GM21619 (cell line): ENCODE results near the gene TMEM47.

Source experiments
- ATAC-seq: cut with Tn5 transposase; IDR thresholded peaks from one replicate; pipeline ENCODE4 v1.9.1; 2021; ENCODE audit not compliant: unreplicated experiment

TMEM47 gene

GRCh38 chrX:34586346-34586911 lies 70.7 kb downstream of the TMEM47 start:
- ATAC-seq, result no peak

- no peak for ATAC-seq
Observed at GRCh38 chrX:34585561-34585960, 71.5 kb downstream of the TMEM47 start.

GRCh38 chrX:34584781-34585180 lies 72.3 kb downstream of the TMEM47 start:
- no peak for ATAC-seq

- no peak for ATAC-seq
Observed at GRCh38 chrX:34580069-34580468, 77.0 kb downstream of the TMEM47 start.

GRCh38 chrX:34578237-34578636 lies 78.8 kb downstream of the TMEM47 start:
- no peak for ATAC-seq
